HCT116 (cell line): Measurements from ENCODE around the gene LPAR2.

Source experiments
- POLR2A ChIP-seq: IDR thresholded peaks from 2 replicates; pipeline ENCODE4 v1.7.0; 2011; ENCODE audit warnings: borderline replicate concordance; ENCODE audit not compliant: insufficient read depth, insufficient read length; ENCODE audit errors: extremely low read depth
- YY1 ChIP-seq: IDR thresholded peaks from 2 replicates; pipeline ENCODE4 v1.6.1; 2011; ENCODE audit warnings: low read length, low read depth, moderate library complexity, mild to moderate bottlenecking; ENCODE audit not compliant: insufficient replicate concordance; ENCODE audit errors: extremely low read depth
- TF ChIP-seq, protein P1 (sequence below): IDR thresholded peaks from 2 replicates; pipeline ENCODE4 v1.6.1; 2012; ENCODE audit warnings: low read depth
- TF ChIP-seq, protein P2 (sequence below), 3 experiments: fragments of 200-600 bp in 1 of 3; sonication (generic) in 1 of 3; IDR thresholded peaks in 2 of 3; conservative IDR thresholded peaks in 1 of 3; 2 replicates each; pipeline ENCODE4 v1.5.1; 2012 to 2017; ENCODE audit warnings: low read depth in 2 of 3, low read length in 2 of 3, antibody characterized with exemption in 1 of 3, borderline replicate concordance in 1 of 3, control low read depth in 1 of 3, mild to moderate bottlenecking in 1 of 3, mixed read lengths in 1 of 3, mixed run types in 1 of 3, moderate library complexity in 1 of 3; ENCODE audit not compliant: insufficient read depth in 1 of 3

DNA sequence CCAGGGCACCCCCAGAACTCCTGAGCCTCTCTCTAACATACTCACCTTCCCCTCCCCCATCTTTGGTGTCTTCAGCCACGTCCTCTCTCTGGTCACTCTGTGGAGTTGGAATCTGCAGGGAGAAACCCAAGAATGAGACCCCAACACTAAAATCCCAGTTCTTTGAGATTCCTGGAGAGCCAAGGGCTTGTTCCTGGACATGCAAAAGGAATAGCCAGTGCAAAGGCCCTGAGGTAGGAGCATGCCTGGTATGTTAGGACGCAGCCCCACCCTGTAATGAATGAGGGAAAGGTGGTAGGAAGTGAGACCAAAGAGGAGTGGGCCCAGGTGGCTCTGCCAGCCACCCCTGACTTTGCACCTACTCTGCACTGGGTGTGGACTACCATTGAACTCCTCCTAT lies 2.4 kb upstream of the LPAR2 start:
- TF ChIP-seq YY1 (no peak), POLR2A (no peak)
- TF ChIP-seq, protein P1, sequence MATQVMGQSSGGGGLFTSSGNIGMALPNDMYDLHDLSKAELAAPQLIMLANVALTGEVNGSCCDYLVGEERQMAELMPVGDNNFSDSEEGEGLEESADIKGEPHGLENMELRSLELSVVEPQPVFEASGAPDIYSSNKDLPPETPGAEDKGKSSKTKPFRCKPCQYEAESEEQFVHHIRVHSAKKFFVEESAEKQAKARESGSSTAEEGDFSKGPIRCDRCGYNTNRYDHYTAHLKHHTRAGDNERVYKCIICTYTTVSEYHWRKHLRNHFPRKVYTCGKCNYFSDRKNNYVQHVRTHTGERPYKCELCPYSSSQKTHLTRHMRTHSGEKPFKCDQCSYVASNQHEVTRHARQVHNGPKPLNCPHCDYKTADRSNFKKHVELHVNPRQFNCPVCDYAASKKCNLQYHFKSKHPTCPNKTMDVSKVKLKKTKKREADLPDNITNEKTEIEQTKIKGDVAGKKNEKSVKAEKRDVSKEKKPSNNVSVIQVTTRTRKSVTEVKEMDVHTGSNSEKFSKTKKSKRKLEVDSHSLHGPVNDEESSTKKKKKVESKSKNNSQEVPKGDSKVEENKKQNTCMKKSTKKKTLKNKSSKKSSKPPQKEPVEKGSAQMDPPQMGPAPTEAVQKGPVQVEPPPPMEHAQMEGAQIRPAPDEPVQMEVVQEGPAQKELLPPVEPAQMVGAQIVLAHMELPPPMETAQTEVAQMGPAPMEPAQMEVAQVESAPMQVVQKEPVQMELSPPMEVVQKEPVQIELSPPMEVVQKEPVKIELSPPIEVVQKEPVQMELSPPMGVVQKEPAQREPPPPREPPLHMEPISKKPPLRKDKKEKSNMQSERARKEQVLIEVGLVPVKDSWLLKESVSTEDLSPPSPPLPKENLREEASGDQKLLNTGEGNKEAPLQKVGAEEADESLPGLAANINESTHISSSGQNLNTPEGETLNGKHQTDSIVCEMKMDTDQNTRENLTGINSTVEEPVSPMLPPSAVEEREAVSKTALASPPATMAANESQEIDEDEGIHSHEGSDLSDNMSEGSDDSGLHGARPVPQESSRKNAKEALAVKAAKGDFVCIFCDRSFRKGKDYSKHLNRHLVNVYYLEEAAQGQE, result no peak
- TF ChIP-seq, protein P2, sequence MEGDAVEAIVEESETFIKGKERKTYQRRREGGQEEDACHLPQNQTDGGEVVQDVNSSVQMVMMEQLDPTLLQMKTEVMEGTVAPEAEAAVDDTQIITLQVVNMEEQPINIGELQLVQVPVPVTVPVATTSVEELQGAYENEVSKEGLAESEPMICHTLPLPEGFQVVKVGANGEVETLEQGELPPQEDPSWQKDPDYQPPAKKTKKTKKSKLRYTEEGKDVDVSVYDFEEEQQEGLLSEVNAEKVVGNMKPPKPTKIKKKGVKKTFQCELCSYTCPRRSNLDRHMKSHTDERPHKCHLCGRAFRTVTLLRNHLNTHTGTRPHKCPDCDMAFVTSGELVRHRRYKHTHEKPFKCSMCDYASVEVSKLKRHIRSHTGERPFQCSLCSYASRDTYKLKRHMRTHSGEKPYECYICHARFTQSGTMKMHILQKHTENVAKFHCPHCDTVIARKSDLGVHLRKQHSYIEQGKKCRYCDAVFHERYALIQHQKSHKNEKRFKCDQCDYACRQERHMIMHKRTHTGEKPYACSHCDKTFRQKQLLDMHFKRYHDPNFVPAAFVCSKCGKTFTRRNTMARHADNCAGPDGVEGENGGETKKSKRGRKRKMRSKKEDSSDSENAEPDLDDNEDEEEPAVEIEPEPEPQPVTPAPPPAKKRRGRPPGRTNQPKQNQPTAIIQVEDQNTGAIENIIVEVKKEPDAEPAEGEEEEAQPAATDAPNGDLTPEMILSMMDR (IDR thresholded peaks at IDR 0.05 in 2 of 3, conservative IDR thresholded peaks at IDR 0.05 in 1 of 3; ENCODE audit: borderline replicate concordance in 1 of 3, insufficient read depth in 1 of 3, low read depth in 2 of 3, low read length in 2 of 3), result no peak
